ENCODE measurements around the gene ANKZF1.

Gene ANKZF1

GRCh38 chr2:219229305-219230058 lies at the start of gene ANKZF1, which contains the start of gene ATG9A:
Gene ANKZF1, plus strand, starts transcription at chr2:219229806. Its CDS starts 452 bp downstream, at chr2:219230258.
Gene ATG9A, minus strand, starts transcription at chr2:219229636. Its CDS starts 1,612 bp downstream, at chr2:219228024.
- TF ChIP-seq GATA3 (IDR thresholded peaks at IDR 0.05; ENCODE audit: low read depth, low read length) (no peak), GATA2 (IDR thresholded peaks at IDR 0.05; ENCODE audit: low read depth, low read length) (no peak)

GRCh38 chr2:219180961-219181360 lies 48.6 kb upstream of the ANKZF1 start:
- TF ChIP-seq GATA3 (IDR thresholded peaks at IDR 0.05; ENCODE audit: low read depth, low read length) (no peak), GATA2 (IDR thresholded peaks at IDR 0.05; ENCODE audit: low read depth, low read length) (no peak)

GRCh38 chr2:219181531-219181930 lies 48.1 kb upstream of the ANKZF1 start:
- TF ChIP-seq GATA2 (IDR thresholded peaks at IDR 0.05; ENCODE audit: low read depth, low read length) (no peak), GATA3 (IDR thresholded peaks at IDR 0.05; ENCODE audit: low read depth, low read length) (no peak)

- TF ChIP-seq GATA2 (IDR thresholded peaks at IDR 0.05; ENCODE audit: low read depth, low read length) (no peak), GATA3 (IDR thresholded peaks at IDR 0.05; ENCODE audit: low read depth, low read length) (no peak)
These were observed 47.1 kb upstream of the ANKZF1 start for GRCh38 chr2:219182331-219183150.

- TF ChIP-seq GATA2 (IDR thresholded peaks at IDR 0.05; ENCODE audit: low read depth, low read length) (no peak), GATA3 (IDR thresholded peaks at IDR 0.05; ENCODE audit: low read depth, low read length) (no peak)
These were observed 46.3 kb upstream of the ANKZF1 start for GRCh38 chr2:219183151-219183772.

- TF ChIP-seq GATA2 (IDR thresholded peaks at IDR 0.05; ENCODE audit: low read depth, low read length) (no peak), GATA3 (IDR thresholded peaks at IDR 0.05; ENCODE audit: low read depth, low read length) (no peak)
These were observed 45.5 kb upstream of the ANKZF1 start for GRCh38 chr2:219184121-219184520.

GRCh38 chr2:219186754-219187456 lies 42.7 kb upstream of the ANKZF1 start:
- TF ChIP-seq GATA3 (IDR thresholded peaks at IDR 0.05; ENCODE audit: low read depth, low read length) (no peak), GATA2 (IDR thresholded peaks at IDR 0.05; ENCODE audit: low read depth, low read length) (no peak)

- TF ChIP-seq GATA2 (IDR thresholded peaks at IDR 0.05; ENCODE audit: low read depth, low read length) (no peak), GATA3 (IDR thresholded peaks at IDR 0.05; ENCODE audit: low read depth, low read length) (no peak)
These were observed 32.2 kb upstream of the ANKZF1 start for GRCh38 chr2:219197388-219197787.

GRCh38 chr2:219198974-219199373 lies 30.6 kb upstream of the ANKZF1 start:
- TF ChIP-seq GATA3 (IDR thresholded peaks at IDR 0.05; ENCODE audit: low read depth, low read length) (no peak), GATA2 (IDR thresholded peaks at IDR 0.05; ENCODE audit: low read depth, low read length) (no peak)

- TF ChIP-seq GATA2 (IDR thresholded peaks at IDR 0.05; ENCODE audit: low read depth, low read length) = no peak
These were observed 30.0 kb upstream of the ANKZF1 start for GRCh38 chr2:219199470-219200211.

GRCh38 chr2:219204425-219205164 lies 25.0 kb upstream of the ANKZF1 start:
- TF ChIP-seq GATA3 (IDR thresholded peaks at IDR 0.05; ENCODE audit: low read depth, low read length) (no peak), GATA2 (IDR thresholded peaks at IDR 0.05; ENCODE audit: low read depth, low read length) (no peak)

GRCh38 chr2:219205165-219205538 lies 24.5 kb upstream of the ANKZF1 start:
- TF ChIP-seq GATA2 (IDR thresholded peaks at IDR 0.05; ENCODE audit: low read depth, low read length) (no peak), GATA3 (IDR thresholded peaks at IDR 0.05; ENCODE audit: low read depth, low read length) (no peak)

- no peak for TF ChIP-seq GATA2 (IDR thresholded peaks at IDR 0.05; ENCODE audit: low read depth, low read length)
- no peak for TF ChIP-seq GATA3 (IDR thresholded peaks at IDR 0.05; ENCODE audit: low read depth, low read length)
These were observed 23.7 kb upstream of the ANKZF1 start for GRCh38 chr2:219205981-219206327.

Measured in SH-SY5Y (cell line).